Mammary epithelial cell (primary cell): Measurements from ENCODE around the gene CHST12.

Experiments
- EZH2 ChIP-seq: IDR thresholded peaks from 2 replicates; pipeline ENCODE4 v1.6.1; 2012; ENCODE audit warnings: low read length, inconsistent platforms, borderline replicate concordance
- TF ChIP-seq, protein P1 (sequence below), 2 donors: IDR thresholded peaks in 1 of 2; conservative IDR thresholded peaks in 1 of 2; 2 replicates each; pipeline ENCODE4 v1.5.1; 2011 to 2012; ENCODE audit warnings: inconsistent platforms in 2 of 2, low read length in 2 of 2, mild to moderate bottlenecking in 2 of 2, control low read depth in 1 of 2, low read depth in 1 of 2; ENCODE audit not compliant: insufficient read depth in 1 of 2; ENCODE audit errors: extremely low read depth in 1 of 2

DNA sequence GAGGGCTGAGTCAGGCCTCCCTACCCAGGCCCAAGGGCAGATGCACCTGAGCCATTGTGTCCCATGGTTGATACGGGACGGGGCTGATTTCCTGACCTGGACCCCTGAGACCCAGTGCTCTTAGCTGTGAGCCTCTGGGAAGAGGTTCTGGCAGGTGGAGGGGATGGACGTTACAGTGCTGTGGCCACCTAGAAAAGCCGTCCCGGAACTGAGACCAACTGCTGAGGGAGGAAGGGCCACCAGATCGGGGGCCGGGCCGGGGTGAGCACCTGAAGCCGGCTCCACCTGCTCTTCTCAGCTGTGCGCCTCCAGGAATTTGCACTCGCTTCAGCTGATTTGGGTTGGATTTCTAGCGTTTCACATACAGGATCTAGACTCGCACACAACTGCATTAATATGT is 35.4 kb downstream of the CHST12 start:
- TF ChIP-seq, protein P1, sequence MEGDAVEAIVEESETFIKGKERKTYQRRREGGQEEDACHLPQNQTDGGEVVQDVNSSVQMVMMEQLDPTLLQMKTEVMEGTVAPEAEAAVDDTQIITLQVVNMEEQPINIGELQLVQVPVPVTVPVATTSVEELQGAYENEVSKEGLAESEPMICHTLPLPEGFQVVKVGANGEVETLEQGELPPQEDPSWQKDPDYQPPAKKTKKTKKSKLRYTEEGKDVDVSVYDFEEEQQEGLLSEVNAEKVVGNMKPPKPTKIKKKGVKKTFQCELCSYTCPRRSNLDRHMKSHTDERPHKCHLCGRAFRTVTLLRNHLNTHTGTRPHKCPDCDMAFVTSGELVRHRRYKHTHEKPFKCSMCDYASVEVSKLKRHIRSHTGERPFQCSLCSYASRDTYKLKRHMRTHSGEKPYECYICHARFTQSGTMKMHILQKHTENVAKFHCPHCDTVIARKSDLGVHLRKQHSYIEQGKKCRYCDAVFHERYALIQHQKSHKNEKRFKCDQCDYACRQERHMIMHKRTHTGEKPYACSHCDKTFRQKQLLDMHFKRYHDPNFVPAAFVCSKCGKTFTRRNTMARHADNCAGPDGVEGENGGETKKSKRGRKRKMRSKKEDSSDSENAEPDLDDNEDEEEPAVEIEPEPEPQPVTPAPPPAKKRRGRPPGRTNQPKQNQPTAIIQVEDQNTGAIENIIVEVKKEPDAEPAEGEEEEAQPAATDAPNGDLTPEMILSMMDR (conservative IDR thresholded peaks at IDR 0.05 in 1 of 2, IDR thresholded peaks at IDR 0.05 in 1 of 2; ENCODE audit: extremely low read depth in 1 of 2, insufficient read depth in 1 of 2, low read depth in 1 of 2, low read length in 2 of 2), result no peak
- TF ChIP-seq EZH2, result no peak
